Bronchial epithelial cell (primary cell): ENCODE measurements around the gene ALOXE3. TPM values are rescaled to one million over a fixed set of nuclear protein-coding genes. Genes with fewer than 3 reads are reported as not detected.
"Not testable (repeated sequence)": the region's sequence is repeated elsewhere in the genome, so short reads cannot be mapped to it uniquely, and the experiment has no call there.

Experiments
- DNase-seq: peaks from one replicate; pipeline ENCODE4 v3.0.0-alpha.2; 2010; ENCODE audit warnings: low read depth
- FAIRE-seq: peaks from 2 replicates; lab custom pipeline; 2011; peaks lifted over from hg19 to GRCh38; lab: Jason Lieb, UNC
- H3K27me3 ChIP-seq: 2 replicates; pipeline ENCODE4 v1.5.1; 2011; ENCODE audit warnings: low read length; ENCODE audit not compliant: control insufficient read depth, insufficient read depth
- H3K36me3 ChIP-seq: 2 replicates; pipeline ENCODE4 v1.5.1; 2011; ENCODE audit warnings: low read length; ENCODE audit not compliant: control insufficient read depth, insufficient read depth
- H3K4me3 ChIP-seq: 2 replicates; pipeline ENCODE4 v1.5.1; 2011; ENCODE audit warnings: mild to moderate bottlenecking, low read depth, low read length, control low read depth
- CTCF ChIP-seq: IDR thresholded peaks from 2 replicates; pipeline ENCODE4 v1.5.1; 2011; ENCODE audit warnings: mild to moderate bottlenecking, moderate library complexity, low read length, control low read depth, inconsistent platforms; ENCODE audit not compliant: insufficient read depth, severe bottlenecking
- total RNA-seq: library from RNA; depleted of rRNA; stranded (reverse); fragments of >200 nt; gene quantifications from 2 replicates; pipeline ENCODE4 v1.2.1, GENCODE V29; 2014

The ALOXE3 gene
- total RNA-seq, 1 donor from 2014 or later = 1.3 TPM

GRCh38 chr17:8081876-8082275 is 36.4 kb downstream of the ALOXE3 start:
- no peaks in the 10 kb centered on the region for H3K36me3 ChIP-seq
- peaks cover 1% of the 10 kb centered on the region for H3K27me3 ChIP-seq
- DNase-seq = no peak
- no peak overlapping the region for H3K4me3 ChIP-seq
- TF ChIP-seq CTCF = no peak
- no peak for FAIRE-seq

GRCh38 chr17:8080799-8081219 is 37.5 kb downstream of the ALOXE3 start:
- no peak overlapping the region for H3K4me3 ChIP-seq
- no peaks in the 10 kb centered on the region for H3K36me3 ChIP-seq
- no peak for FAIRE-seq
- no peak for DNase-seq
- no peak for TF ChIP-seq CTCF
- H3K27me3 ChIP-seq = peaks cover under 1% of the 10 kb centered on the region

- H3K4me3 ChIP-seq = peak overlapping the region; percentile 44
- DNase-seq (no peak), FAIRE-seq (no peak)
- TF ChIP-seq CTCF = no peak
- no peaks in the 10 kb centered on the region for H3K36me3 ChIP-seq
- no peaks in the 10 kb centered on the region for H3K27me3 ChIP-seq
Observed at GRCh38 chr17:8080208-8080798, 38.0 kb downstream of the ALOXE3 start.

- peak; percentile 34 for DNase-seq
- Histone ChIP-seq H3K27me3 (peaks cover 6% of the 10 kb centered on the region), H3K4me3 (peak overlapping the region; percentile 44)
Observed at GRCh38 chr17:8079291-8080207, 38.8 kb downstream of the ALOXE3 start.

GRCh38 chr17:8077939-8078338 is 40.4 kb downstream of the ALOXE3 start:
- H3K36me3 ChIP-seq, H3K4me3 ChIP-seq, DNase-seq, FAIRE-seq: not testable (repeated sequence)
- peaks cover 14% of the 10 kb centered on the region for H3K27me3 ChIP-seq

More at GRCh38 chr17:8079291-8080207, 38.8 kb downstream of the ALOXE3 start:
- peak; percentile 95 for TF ChIP-seq CTCF
- H3K36me3 ChIP-seq = no peaks in the 10 kb centered on the region
- no peak for FAIRE-seq
